ENCODE results near the gene TOM1L1. TPM values are rescaled to one million over a fixed set of nuclear protein-coding genes. Genes with fewer than 3 reads are reported as not detected.

The TOM1L1 gene
- total RNA-seq, 4 donors from 2014 or later = 7.1 to 103 (median 55.4) TPM

DNA sequence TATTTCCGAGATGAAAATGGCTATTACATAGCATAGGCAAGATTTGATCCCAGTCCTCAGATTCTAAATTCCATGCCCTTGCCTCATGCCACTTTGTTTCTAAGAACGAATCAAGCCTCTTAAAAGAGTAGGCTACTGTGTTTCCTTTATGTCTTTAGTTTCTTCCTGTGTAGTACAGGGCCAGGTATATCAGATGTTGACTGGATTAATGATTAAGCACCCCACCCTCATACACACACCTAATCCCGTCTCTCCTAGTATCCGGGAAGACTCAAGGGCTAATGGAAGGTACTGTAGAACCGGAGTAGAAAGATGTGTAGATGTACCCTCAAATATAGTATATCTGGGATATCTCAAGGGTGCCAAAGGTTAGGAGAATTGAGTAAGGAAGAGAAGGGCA lies 6.7 kb downstream of the TOM1L1 start:
- H3K27ac ChIP-seq = no peak overlapping the region
- WGBS, 2 donors (ENCODE audit: low coverage in 1 of 2) = 87 to 88% methylated on average over 5 of the region's 5 CpGs

GRCh38 chr17:54909766-54910165 lies 9.1 kb downstream of the TOM1L1 start:
- no peak for DNase-seq
- Histone ChIP-seq H3K27me3 (no peaks in the 10 kb centered on the region), H3K9me3 (no peaks in the 10 kb centered on the region), H3K27ac (no peak overlapping the region), H3K36me3 (peaks cover 0 to 10% (median under 1%) of the 10 kb centered on the region in 4 donors), H3K4me3 (no peak overlapping the region), H3K4me1 (no peaks in the 10 kb centered on the region)
- intact Hi-C loops (cut with DNase I; ENCODE audit: low total_unique reads) (no loop called here), in situ Hi-C loops (cut with MboI; ENCODE audit: low pct_ligation_motif_present in 1 of 4, low pct_unique_long_range_greater_than_20kb in 1 of 4, low sequenced_read_pairs in 3 of 4) (no loop called here)
- 77 to 90% methylated on average over 2 of the region's 2 CpGs for WGBS, 2 donors (ENCODE audit: low coverage in 1 of 2)
- no peak for TF ChIP-seq POLR2AphosphoS5 (IDR thresholded peaks at IDR 0.05)

More for the DNA sequence above, 6.7 kb downstream of the TOM1L1 start:
- H3K27me3 ChIP-seq = no peaks in the 10 kb centered on the region
- H3K36me3 ChIP-seq = no peaks in the 10 kb centered on the region
- H3K4me1 ChIP-seq = no peaks in the 10 kb centered on the region
- DNase-seq = no peak
- in situ Hi-C loops (cut with MboI; ENCODE audit: low pct_ligation_motif_present in 1 of 4, low pct_unique_long_range_greater_than_20kb in 1 of 4, low sequenced_read_pairs in 3 of 4) (no loop called here), intact Hi-C loops (cut with DNase I; ENCODE audit: low total_unique reads) (no loop called here)
- no peak for TF ChIP-seq EP300 (IDR thresholded peaks at IDR 0.05; ENCODE audit: low read depth)
- no peak for TF ChIP-seq CTCF (IDR thresholded peaks at IDR 0.05)
- TF ChIP-seq POLR2AphosphoS5 (IDR thresholded peaks at IDR 0.05) = no peak
- no peak for TF ChIP-seq POLR2A (IDR thresholded peaks at IDR 0.05)
- H3K9me3 ChIP-seq = no peaks in the 10 kb centered on the region
- no peak overlapping the region for H3K4me3 ChIP-seq

- intact Hi-C loops (cut with DNase I; ENCODE audit: low total_unique reads) (no loop called here), in situ Hi-C loops (cut with MboI; ENCODE audit: low pct_ligation_motif_present in 1 of 4, low pct_unique_long_range_greater_than_20kb in 1 of 4, low sequenced_read_pairs in 3 of 4) (no loop called here)
- Histone ChIP-seq H3K27me3 (no peaks in the 10 kb centered on the region), H3K27ac (no peak overlapping the region), H3K4me1 (no peaks in the 10 kb centered on the region), H3K36me3 (peaks cover 0 to 37% (median 17%) of the 10 kb centered on the region in 4 donors), H3K9me3 (peaks cover 5 to 7% of the 10 kb centered on the region in 2 donors), H3K4me3 (no peak overlapping the region)
- TF ChIP-seq POLR2A (IDR thresholded peaks at IDR 0.05) = no peak
- TF ChIP-seq EP300 (IDR thresholded peaks at IDR 0.05; ENCODE audit: low read depth) = no peak
- TF ChIP-seq POLR2AphosphoS5 (IDR thresholded peaks at IDR 0.05) = no peak
- DNase-seq = no peak
- WGBS, 2 donors (ENCODE audit: low coverage in 1 of 2) = 78 to 83% methylated on average over 2 of the region's 2 CpGs
Observed at GRCh38 chr17:54916721-54917120, 16.1 kb downstream of the TOM1L1 start.

DNA sequence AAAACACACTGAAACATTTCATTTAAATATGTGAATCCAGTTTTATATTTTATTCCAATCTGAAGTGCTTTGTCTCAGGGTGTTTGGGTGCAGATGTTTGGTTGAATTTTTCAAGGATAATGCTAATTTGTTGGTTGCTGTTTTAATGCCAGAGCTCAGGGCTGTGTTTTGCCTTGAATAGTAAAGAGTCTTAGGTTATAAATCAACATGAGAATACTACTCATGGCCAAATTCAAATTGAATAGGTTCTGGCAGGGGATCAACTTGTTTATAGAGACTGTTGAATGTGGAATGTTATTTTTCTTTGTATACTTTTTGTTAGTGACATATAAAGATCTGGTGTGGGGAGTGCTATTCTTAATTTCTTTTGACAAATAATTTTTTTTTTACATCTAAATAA lies 18.8 kb downstream of the TOM1L1 start:
- Histone ChIP-seq H3K36me3 (peaks cover 0 to 34% (median 15%) of the 10 kb centered on the region in 4 donors), H3K27me3 (no peaks in the 10 kb centered on the region), H3K4me3 (no peak overlapping the region), H3K9me3 (peaks cover 5 to 7% of the 10 kb centered on the region in 2 donors), H3K4me1 (no peaks in the 10 kb centered on the region), H3K27ac (no peak overlapping the region)
- TF ChIP-seq POLR2A (IDR thresholded peaks at IDR 0.05) (no peak), CTCF (IDR thresholded peaks at IDR 0.05) (no peak), EP300 (IDR thresholded peaks at IDR 0.05; ENCODE audit: low read depth) (no peak), POLR2AphosphoS5 (IDR thresholded peaks at IDR 0.05) (no peak)
- in situ Hi-C loops (cut with MboI; ENCODE audit: low pct_ligation_motif_present in 1 of 4, low pct_unique_long_range_greater_than_20kb in 1 of 4, low sequenced_read_pairs in 3 of 4) (no loop called here), intact Hi-C loops (cut with DNase I; ENCODE audit: low total_unique reads) (no loop called here)
- DNase-seq = no peak

- intact Hi-C loops (cut with DNase I; ENCODE audit: low total_unique reads) = no loop called here
- 83 to 85% methylated on average over 6 of the region's 6 CpGs for WGBS, 2 donors (ENCODE audit: low coverage in 1 of 2)
- H3K36me3 ChIP-seq = peaks cover 0 to 27% (median 8%) of the 10 kb centered on the region in 4 donors
- H3K4me3 ChIP-seq = no peak overlapping the region
- no peak overlapping the region for H3K27ac ChIP-seq
- H3K4me1 ChIP-seq = no peaks in the 10 kb centered on the region
- DNase-seq = no peak
- in situ Hi-C loops (cut with MboI; ENCODE audit: low pct_ligation_motif_present in 1 of 4, low pct_unique_long_range_greater_than_20kb in 1 of 4, low sequenced_read_pairs in 3 of 4) = no loop called here
- peaks cover 5 to 7% of the 10 kb centered on the region in 2 donors for H3K9me3 ChIP-seq
- H3K27me3 ChIP-seq = no peaks in the 10 kb centered on the region
- TF ChIP-seq EP300 (IDR thresholded peaks at IDR 0.05; ENCODE audit: low read depth) = no peak
- no peak for TF ChIP-seq POLR2AphosphoS5 (IDR thresholded peaks at IDR 0.05)
- TF ChIP-seq POLR2A (IDR thresholded peaks at IDR 0.05) = no peak
- no peak for TF ChIP-seq CTCF (IDR thresholded peaks at IDR 0.05)
Observed at GRCh38 chr17:54920819-54921218, 20.2 kb downstream of the TOM1L1 start.

Data from transverse colon (tissue), 4 donors.